ENCODE data around the gene RAP1GAP. TPM values are rescaled to one million over a fixed set of nuclear protein-coding genes. Genes with fewer than 3 reads are reported as not detected.

RAP1GAP gene
- polyA plus RNA-seq, 1 donor from 2014 or later: 9.8 TPM

- H3K4me2 ChIP-seq (ENCODE audit: low read length): no peak overlapping the region
- TF ChIP-seq SMC3 (conservative IDR thresholded peaks at IDR 0.05; ENCODE audit: poor library complexity) (no peak), CTCF (IDR thresholded peaks at IDR 0.05; ENCODE audit: poor library complexity, severe bottlenecking) (no peak), EP300 (conservative IDR thresholded peaks at IDR 0.05; ENCODE audit: poor library complexity, severe bottlenecking) (no peak), MXI1 (conservative IDR thresholded peaks at IDR 0.05; ENCODE audit: poor library complexity, severe bottlenecking) (no peak), EZH2 (IDR thresholded peaks at IDR 0.05; ENCODE audit: borderline replicate concordance, insufficient read depth, low read length, poor library complexity, severe bottlenecking) (no peak), RAD21 (conservative IDR thresholded peaks at IDR 0.05) (no peak), POLR2AphosphoS5 (IDR thresholded peaks at IDR 0.05) (no peak), REST (IDR thresholded peaks at IDR 0.05; ENCODE audit: borderline replicate concordance) (no peak)
- no peaks in the 10 kb centered on the region for H4K20me1 ChIP-seq (ENCODE audit: insufficient read depth)
- H3K27ac ChIP-seq (ENCODE audit: low read length): no peak overlapping the region
- no peaks in the 10 kb centered on the region for H3K79me2 ChIP-seq (replicated peaks; ENCODE audit: insufficient read depth, low read length)
- no peak overlapping the region for H3K4me3 ChIP-seq (ENCODE audit: low read length)
- no peaks in the 10 kb centered on the region for H3K27me3 ChIP-seq (ENCODE audit: insufficient read depth, low read depth, low read length)
- H2AFZ ChIP-seq (ENCODE audit: low read depth, low read length): no peak overlapping the region
- H3K9me3 ChIP-seq (ENCODE audit: low read length): no peaks in the 10 kb centered on the region
- no peaks in the 10 kb centered on the region for H3K36me3 ChIP-seq (ENCODE audit: insufficient read depth, low read length)
- no peak overlapping the region for H3K9ac ChIP-seq (ENCODE audit: low read length)
- no peaks in the 10 kb centered on the region for H3F3A ChIP-seq (ENCODE audit: insufficient read depth, low read length, poor library complexity, severe bottlenecking)
- H3K9me2 ChIP-seq (ENCODE audit: insufficient read depth, low read length): no peaks in the 10 kb centered on the region
Observed at GRCh38 chr1:21594501-21594900, 74.7 kb downstream of the RAP1GAP start.

GRCh38 chr1:21593231-21593630, 75.9 kb downstream of the RAP1GAP start:
- Histone ChIP-seq H3K9ac (ENCODE audit: low read length) (no peak overlapping the region), H2AFZ (ENCODE audit: low read depth, low read length) (no peak overlapping the region), H3K4me3 (ENCODE audit: low read length) (no peak overlapping the region), H4K20me1 (ENCODE audit: insufficient read depth) (no peaks in the 10 kb centered on the region), H3K27me3 (ENCODE audit: insufficient read depth, low read depth, low read length) (no peaks in the 10 kb centered on the region), H3K9me3 (ENCODE audit: low read length) (no peaks in the 10 kb centered on the region), H3F3A (ENCODE audit: insufficient read depth, low read length, poor library complexity, severe bottlenecking) (no peaks in the 10 kb centered on the region), H3K79me2 (replicated peaks; ENCODE audit: insufficient read depth, low read length) (no peaks in the 10 kb centered on the region), H3K9me2 (ENCODE audit: insufficient read depth, low read length) (no peaks in the 10 kb centered on the region), H3K27ac (ENCODE audit: low read length) (no peak overlapping the region), H3K36me3 (ENCODE audit: insufficient read depth, low read length) (no peaks in the 10 kb centered on the region), H3K4me2 (ENCODE audit: low read length) (no peak overlapping the region)
- TF ChIP-seq TAF1 (IDR thresholded peaks at IDR 0.05; ENCODE audit: low read depth): no peak
- TF ChIP-seq RAD21 (conservative IDR thresholded peaks at IDR 0.05): no peak
- TF ChIP-seq MXI1 (conservative IDR thresholded peaks at IDR 0.05; ENCODE audit: poor library complexity, severe bottlenecking): no peak
- no peak for TF ChIP-seq EZH2 (IDR thresholded peaks at IDR 0.05; ENCODE audit: borderline replicate concordance, insufficient read depth, low read length, poor library complexity, severe bottlenecking)
- no peak for TF ChIP-seq CTCF (IDR thresholded peaks at IDR 0.05; ENCODE audit: poor library complexity, severe bottlenecking)
- no peak for TF ChIP-seq SMC3 (conservative IDR thresholded peaks at IDR 0.05; ENCODE audit: poor library complexity)
- no peak for TF ChIP-seq EP300 (conservative IDR thresholded peaks at IDR 0.05; ENCODE audit: poor library complexity, severe bottlenecking)
- TF ChIP-seq REST (IDR thresholded peaks at IDR 0.05; ENCODE audit: borderline replicate concordance): no peak
- TF ChIP-seq POLR2AphosphoS5 (IDR thresholded peaks at IDR 0.05): no peak

Data from neural cell (in vitro differentiated cells).